K562 (cell line): Measurements from ENCODE around the gene TTYH2. TPM values are rescaled to one million over a fixed set of nuclear protein-coding genes. Genes with fewer than 3 reads are reported as not detected.

ENCODE experiments used
- ATAC-seq: fragments of 200-7000 bp; cut with Tn5 transposase; 3 replicates; pipeline ENCODE4 v1.9.1; 2020; ENCODE audit warnings: moderate library complexity
- BruUV-seq: library from RNA; stranded (reverse); fragments of 400-500 nt; replicated peaks from 2 replicates; lab custom pipeline; 2021; lab: Mats Ljungman, UMichigan
- CTCF ChIA-PET: fragments of 300-600 bp; formaldehyde crosslinking; extraction: SDS; loops from one replicate; lab custom pipeline; 2021; ENCODE audit warnings: low intra/inter-chr PET ratio; lab: Yijun Ruan, JAX
- POLR2A ChIA-PET: fragments of 300-600, 350-650 bp; sonication (Branson Sonifier 250); formaldehyde crosslinking; extraction: SDS; loops from one replicate; lab custom pipeline; 2021; ENCODE audit warnings: antibody characterized with exemption, inconsistent platforms; lab: Yijun Ruan, JAX
- DNase-seq, 4 experiments: peaks; one replicate each; pipeline versions ENCODE4 v3.0.0 to v3.0.0-alpha.2; 2011 to 2018; ENCODE audit warnings: low spot score in 3 of 4, mixed read lengths in 3 of 4; ENCODE audit errors: extremely low read depth in 1 of 4
- FAIRE-seq: peaks from 2 replicates; lab custom pipeline; 2011; peaks lifted over from hg19 to GRCh38; lab: Jason Lieb, UNC
- H2AFZ ChIP-seq: 2 replicates; pipeline ENCODE4 v1.6.0; 2011; ENCODE audit warnings: low read depth, low read length, control low read depth, inconsistent platforms
- H3K27ac ChIP-seq: fragments of 200-600 bp; 3 replicates; pipeline ENCODE4 v1.8.0; 2011; ENCODE audit warnings: low read depth, mild to moderate bottlenecking, control low read depth, inconsistent platforms, low read length, moderate library complexity, mixed read lengths; ENCODE audit errors: extremely low read depth
- H3K27me3 ChIP-seq, 2 experiments: fragments of 300-600 bp in 1 of 2; 2 replicates in 1 of 2; 3 replicates in 1 of 2; pipeline versions ENCODE4 v1.6.0 to v1.8.0; 2011; ENCODE audit warnings: inconsistent platforms in 2 of 2, low read length in 2 of 2, mild to moderate bottlenecking in 1 of 2, mixed read lengths in 1 of 2, moderate library complexity in 1 of 2; ENCODE audit not compliant: control insufficient read depth in 2 of 2, insufficient read depth in 2 of 2
- H3K36me3 ChIP-seq: fragments of 300-600 bp; 3 replicates; pipeline ENCODE4 v1.8.0; 2011; ENCODE audit warnings: mild to moderate bottlenecking, low read length, inconsistent platforms; ENCODE audit not compliant: control insufficient read depth, insufficient read depth
- H3K4me1 ChIP-seq, 2 experiments: fragments of 200-600 bp in 1 of 2; replicated peaks in 1 of 2; 2 replicates in 1 of 2; 3 replicates in 1 of 2; pipeline versions ENCODE4 v1.5.1 to v1.8.0; 2011; ENCODE audit warnings: inconsistent platforms in 2 of 2, low read length in 2 of 2, mild to moderate bottlenecking in 1 of 2, mixed read lengths in 1 of 2, moderate library complexity in 1 of 2; ENCODE audit not compliant: control insufficient read depth in 2 of 2, insufficient read depth in 2 of 2
- H3K4me2 ChIP-seq: 2 replicates; pipeline ENCODE4 v1.6.1; 2011; ENCODE audit warnings: low read length, control low read depth, inconsistent platforms, mixed read lengths; ENCODE audit not compliant: insufficient read depth
- H3K4me3 ChIP-seq: fragments of 200-600 bp; sonication (generic), shearing (Covaris generic); 2 replicates; pipeline ENCODE4 v1.5.1; 2016; ENCODE audit warnings: control low read depth, inconsistent platforms
- H3K79me2 ChIP-seq: fragments of 200-600 bp; 3 replicates; pipeline ENCODE4 v1.8.0; 2011; ENCODE audit warnings: low read length, inconsistent platforms; ENCODE audit not compliant: control insufficient read depth, insufficient read depth
- H3K9ac ChIP-seq, 2 experiments: 2 replicates each; pipeline versions ENCODE4 v1.6.0 to v1.6.1; 2011; ENCODE audit warnings: low read depth in 2 of 2, low read length in 2 of 2, control low read depth in 1 of 2, inconsistent platforms in 1 of 2, mild to moderate bottlenecking in 1 of 2, mixed read lengths in 1 of 2; ENCODE audit not compliant: insufficient read depth in 1 of 2
- H3K9me1 ChIP-seq: one replicate; pipeline ENCODE4 v1.6.0; 2011; ENCODE audit warnings: inconsistent platforms, mild to moderate bottlenecking, low read length, moderate library complexity; ENCODE audit not compliant: control insufficient read depth, insufficient read depth
- H3K9me3 ChIP-seq: replicated peaks from 2 replicates; pipeline ENCODE4 v1.5.1; 2011; ENCODE audit warnings: low read depth, low read length, inconsistent platforms; ENCODE audit not compliant: control insufficient read depth, insufficient read depth
- H4K20me1 ChIP-seq: replicated peaks from 2 replicates; pipeline ENCODE4 v1.6.1; 2011; ENCODE audit warnings: low read length, inconsistent platforms, mixed read lengths; ENCODE audit not compliant: control insufficient read depth, insufficient read depth
- KDM2B ChIP-seq: fragments of 250-450 bp; sonication (Bioruptor Pico); IDR thresholded peaks from 2 replicates; pipeline ENCODE4 v1.8.0; 2021; ENCODE audit warnings: mild to moderate bottlenecking, moderate library complexity
- MBD2 ChIP-seq: sonication (generic); IDR thresholded peaks from 2 replicates; pipeline ENCODE4 v1.6.1; 2016; ENCODE audit warnings: low read depth, borderline replicate concordance
- MCM3 ChIP-seq: fragments of 450-650 bp; IDR thresholded peaks from 2 replicates; pipeline ENCODE4 v1.6.1; 2016
- MECOM ChIP-seq: fragments of 250-450 bp; sonication (Bioruptor Pico); IDR thresholded peaks from 2 replicates; pipeline ENCODE4 v1.8.0; 2022; ENCODE audit warnings: inconsistent platforms
- MTF1 ChIP-seq: fragments of 250-450 bp; sonication (Bioruptor Pico); IDR thresholded peaks from 2 replicates; pipeline ENCODE4 v1.9.0; 2021; ENCODE audit warnings: moderate library complexity, mild to moderate bottlenecking, inconsistent platforms, borderline replicate concordance
- MYC ChIP-seq, 2 experiments: fragments of 250-450 bp in 1 of 2; sonication (Bioruptor Pico) in 1 of 2; IDR thresholded peaks; 2 replicates each; pipeline versions ENCODE4 v1.5.1 to v1.6.1; 2012 to 2021; ENCODE audit warnings: low read depth in 2 of 2, borderline replicate concordance in 1 of 2, improper control_type of control experiment in 1 of 2, low read length in 1 of 2, mild to moderate bottlenecking in 1 of 2, moderate library complexity in 1 of 2
- SETDB1 ChIP-seq: IDR thresholded peaks from one replicate; pipeline ENCODE4 v1.6.1; 2012; ENCODE audit warnings: low read length, control low read depth, inconsistent platforms
- TFAM ChIP-seq: fragments of 250-450 bp; sonication (Bioruptor Pico); conservative IDR thresholded peaks from 2 replicates; pipeline ENCODE4 v1.5.0; 2021; ENCODE audit warnings: mild to moderate bottlenecking, moderate library complexity
- ZNF239 ChIP-seq: fragments of 250-450 bp; sonication (Bioruptor Pico); IDR thresholded peaks from 2 replicates; pipeline ENCODE4 v1.4.0; 2020; ENCODE audit warnings: mild to moderate bottlenecking
- ZNF75A ChIP-seq: fragments of 450-650 bp; formaldehyde crosslinking; IDR thresholded peaks from 2 replicates; pipeline ENCODE4 v1.4.0; 2020; ENCODE audit warnings: mild to moderate bottlenecking
- ZNF780A ChIP-seq: fragments of 250-450 bp; sonication (Bioruptor Pico); IDR thresholded peaks from 2 replicates; pipeline ENCODE4 v1.5.0; 2021; ENCODE audit warnings: mild to moderate bottlenecking
- WGBS: fragments of 100-300 bp; shearing (Covaris generic); methylation state at CpG from one replicate; pipeline ENCODE4 v1.1.6; 2016; ENCODE audit warnings: low coverage, mixed read lengths; ENCODE audit not compliant: insufficient coverage; ENCODE audit errors: missing lambda C conversion rate; 5-methylcytosine and 5-hydroxymethylcytosine counted together
- in situ Hi-C: fragments of 300-500 bp; cut with MboI; formaldehyde crosslinking; loops from 4 replicates; pipeline ENCODE4 v1.15.0; 2018; ENCODE audit warnings: inconsistent platforms, mixed read lengths
- intact Hi-C: fragments of 100-400 bp; cut with micrococcal nuclease; formaldehyde crosslinking; loops from 2 replicates; pipeline ENCODE4 v1.14.2; 2022
- polyA plus RNA-seq, 8 experiments: library from polyadenylated mRNA; depleted of rRNA in 4 of 8; stranded (reverse) in 5 of 8; unstranded in 3 of 8; fragments of >200 nt; fragmentation: Nextera tagmentation in 2 of 8; fragmentation: Illumina TruSeq in 1 of 8; extraction: Ambion mirVana in 2 of 8; extraction: Trizol in 1 of 8; gene quantifications; 2 replicates each; pipeline versions ENCODE4 v1.2.1 to v1.2.3, GENCODE V29; 2011 to 2014; ENCODE audit warnings: inconsistent platforms in 1 of 8, missing spikeins in 1 of 8
- total RNA-seq, 7 experiments: library from RNA; depleted of rRNA in 6 of 7; stranded (reverse); fragments of >200 nt in 6 of 7; fragmentation: Illumina TruSeq in 2 of 7; extraction: Trizol in 2 of 7; gene quantifications; 2 replicates each; pipeline versions ENCODE4 v1.2.1 to v1.2.3, GENCODE V29; 2011 to 2021; ENCODE audit warnings: low replicate concordance in 1 of 7
- TF ChIP-seq, protein P1 (sequence below): fragments of 450-650 bp; IDR thresholded peaks from 2 replicates; pipeline ENCODE4 v1.6.1; 2016; ENCODE audit warnings: low read depth
- TF ChIP-seq, protein P2 (sequence below): fragments of 250-450 bp; sonication (Bioruptor Pico); IDR thresholded peaks from 2 replicates; pipeline ENCODE4 v1.5.1; 2021; ENCODE audit warnings: mild to moderate bottlenecking

The TTYH2 gene
- total and polyA plus RNA-seq, 9 of the 15 experiments (the other 6 are each of a cell fraction or from before 2014, with no cell fraction given) = 0.03 to 2.0 (median 0.91) TPM

DNA sequence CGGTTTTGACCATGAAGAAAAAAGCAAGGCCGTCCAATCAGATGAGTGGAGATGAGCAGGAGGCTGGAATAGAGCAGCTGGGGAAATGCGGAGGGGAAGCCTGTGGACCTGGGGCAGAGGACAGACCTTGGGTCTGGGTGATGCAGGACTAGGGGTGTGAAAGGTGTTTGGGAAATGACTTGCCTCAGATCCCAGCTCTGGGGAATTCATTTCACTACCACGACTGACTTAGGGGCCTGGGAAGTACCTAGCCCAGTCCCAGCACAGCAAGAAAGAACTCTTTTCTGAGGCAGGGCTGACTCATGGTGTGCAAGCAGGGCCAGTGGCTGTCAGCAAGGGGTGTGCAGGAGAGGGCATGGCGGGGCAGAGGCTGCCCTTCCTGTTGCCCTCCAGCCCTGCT, 75.4 kb downstream of the TTYH2 start (continued):
- TF ChIP-seq, protein P1, sequence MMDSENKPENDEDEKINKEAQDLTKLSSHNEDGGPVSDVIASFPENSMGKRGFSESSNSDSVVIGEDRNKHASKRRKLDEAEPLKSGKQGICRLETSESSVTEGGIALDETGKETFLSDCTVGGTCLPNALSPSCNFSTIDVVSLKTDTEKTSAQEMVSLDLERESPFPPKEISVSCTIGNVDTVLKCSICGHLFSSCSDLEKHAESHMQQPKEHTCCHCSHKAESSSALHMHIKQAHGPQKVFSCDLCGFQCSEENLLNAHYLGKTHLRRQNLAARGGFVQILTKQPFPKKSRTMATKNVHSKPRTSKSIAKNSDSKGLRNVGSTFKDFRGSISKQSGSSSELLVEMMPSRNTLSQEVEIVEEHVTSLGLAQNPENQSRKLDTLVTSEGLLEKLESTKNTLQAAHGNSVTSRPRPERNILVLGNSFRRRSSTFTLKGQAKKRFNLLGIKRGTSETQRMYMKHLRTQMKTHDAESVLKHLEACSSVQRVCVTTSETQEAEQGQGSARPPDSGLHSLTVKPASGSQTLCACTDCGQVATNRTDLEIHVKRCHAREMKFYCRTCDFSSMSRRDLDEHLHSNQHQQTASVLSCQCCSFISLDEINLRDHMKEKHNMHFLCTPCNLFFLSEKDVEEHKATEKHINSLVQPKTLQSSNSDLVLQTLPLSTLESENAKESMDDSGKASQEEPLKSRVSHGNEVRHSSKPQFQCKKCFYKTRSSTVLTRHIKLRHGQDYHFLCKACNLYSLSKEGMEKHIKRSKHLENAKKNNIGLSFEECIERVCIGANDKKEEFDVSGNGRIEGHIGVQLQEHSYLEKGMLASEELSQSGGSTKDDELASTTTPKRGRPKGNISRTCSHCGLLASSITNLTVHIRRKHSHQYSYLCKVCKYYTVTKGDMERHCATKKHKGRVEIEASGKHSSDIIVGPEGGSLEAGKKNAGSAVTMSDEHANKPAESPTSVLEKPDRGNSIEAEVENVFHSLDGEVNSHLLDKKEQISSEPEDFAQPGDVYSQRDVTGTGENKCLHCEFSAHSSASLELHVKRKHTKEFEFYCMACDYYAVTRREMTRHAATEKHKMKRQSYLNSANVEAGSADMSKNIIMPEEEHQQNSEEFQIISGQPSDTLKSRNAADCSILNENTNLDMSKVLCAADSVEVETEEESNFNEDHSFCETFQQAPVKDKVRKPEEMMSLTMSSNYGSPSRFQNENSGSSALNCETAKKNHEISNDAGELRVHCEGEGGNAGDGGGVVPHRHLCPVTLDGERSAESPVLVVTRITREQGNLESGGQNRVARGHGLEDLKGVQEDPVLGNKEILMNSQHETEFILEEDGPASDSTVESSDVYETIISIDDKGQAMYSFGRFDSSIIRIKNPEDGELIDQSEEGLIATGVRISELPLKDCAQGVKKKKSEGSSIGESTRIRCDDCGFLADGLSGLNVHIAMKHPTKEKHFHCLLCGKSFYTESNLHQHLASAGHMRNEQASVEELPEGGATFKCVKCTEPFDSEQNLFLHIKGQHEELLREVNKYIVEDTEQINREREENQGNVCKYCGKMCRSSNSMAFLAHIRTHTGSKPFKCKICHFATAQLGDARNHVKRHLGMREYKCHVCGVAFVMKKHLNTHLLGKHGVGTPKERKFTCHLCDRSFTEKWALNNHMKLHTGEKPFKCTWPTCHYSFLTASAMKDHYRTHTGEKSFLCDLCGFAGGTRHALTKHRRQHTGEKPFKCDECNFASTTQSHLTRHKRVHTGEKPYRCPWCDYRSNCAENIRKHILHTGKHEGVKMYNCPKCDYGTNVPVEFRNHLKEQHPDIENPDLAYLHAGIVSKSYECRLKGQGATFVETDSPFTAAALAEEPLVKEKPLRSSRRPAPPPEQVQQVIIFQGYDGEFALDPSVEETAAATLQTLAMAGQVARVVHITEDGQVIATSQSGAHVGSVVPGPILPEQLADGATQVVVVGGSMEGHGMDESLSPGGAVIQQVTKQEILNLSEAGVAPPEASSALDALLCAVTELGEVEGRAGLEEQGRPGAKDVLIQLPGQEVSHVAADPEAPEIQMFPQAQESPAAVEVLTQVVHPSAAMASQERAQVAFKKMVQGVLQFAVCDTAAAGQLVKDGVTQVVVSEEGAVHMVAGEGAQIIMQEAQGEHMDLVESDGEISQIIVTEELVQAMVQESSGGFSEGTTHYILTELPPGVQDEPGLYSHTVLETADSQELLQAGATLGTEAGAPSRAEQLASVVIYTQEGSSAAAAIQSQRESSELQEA = no peak
- no peak for TF ChIP-seq KDM2B

DNA sequence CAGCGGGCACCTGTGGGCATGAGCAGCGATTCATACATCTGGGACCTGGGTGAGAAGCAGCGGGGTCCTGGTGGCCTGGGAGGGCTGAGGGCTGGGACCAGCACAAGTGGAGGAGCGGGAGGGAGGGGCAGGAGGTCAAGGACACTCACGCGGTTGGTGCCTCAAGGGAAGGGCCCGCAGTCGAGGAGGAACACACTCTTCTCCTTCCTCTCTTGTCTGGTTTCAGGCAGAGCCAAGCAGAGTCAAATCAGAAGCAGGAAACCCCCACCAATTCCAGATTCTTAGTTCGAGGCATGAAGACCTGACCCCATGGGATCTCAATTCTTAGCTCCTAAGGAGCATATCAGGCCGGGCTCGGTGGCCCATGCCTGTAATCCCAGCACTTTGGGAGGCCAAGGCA, 76.3 kb downstream of the TTYH2 start:
- Histone ChIP-seq H3K36me3 (no peaks in the 10 kb centered on the region), H3K27ac (no peak overlapping the region), H2AFZ (no peak overlapping the region), H3K4me1 (peaks cover 10 to 28% of the 10 kb centered on the region in 2 experiments; a peak in 4 of 5 replicates), H4K20me1 (no peaks in the 10 kb centered on the region), H3K4me3 (no peak overlapping the region), H3K9ac (peak overlapping the region in 1 of 2 experiments; percentile 52; a peak in 2 of 4 replicates), H3K4me2 (no peak overlapping the region), H3K79me2 (no peaks in the 10 kb centered on the region), H3K9me1 (no peaks in the 10 kb centered on the region), H3K9me3 (no peaks in the 10 kb centered on the region), H3K27me3 (no peaks in the 10 kb centered on the region)
- CTCF ChIA-PET = no interaction called here
- DNase-seq (no peak), FAIRE-seq (no peak), ATAC-seq (no peak)
- intact Hi-C loops = no loop called here
- 79% methylated on average over 11 of the region's 11 CpGs for WGBS
- POLR2A ChIA-PET = interaction anchor here (0.6 kb wide), 1 partner anchor 39 kb away, joined by 3 read pairs; no protein-coding TSS in a partner anchor
- in situ Hi-C loops = no loop called here
- no TSS peak for BruUV-seq
- TF ChIP-seq, protein P2, sequence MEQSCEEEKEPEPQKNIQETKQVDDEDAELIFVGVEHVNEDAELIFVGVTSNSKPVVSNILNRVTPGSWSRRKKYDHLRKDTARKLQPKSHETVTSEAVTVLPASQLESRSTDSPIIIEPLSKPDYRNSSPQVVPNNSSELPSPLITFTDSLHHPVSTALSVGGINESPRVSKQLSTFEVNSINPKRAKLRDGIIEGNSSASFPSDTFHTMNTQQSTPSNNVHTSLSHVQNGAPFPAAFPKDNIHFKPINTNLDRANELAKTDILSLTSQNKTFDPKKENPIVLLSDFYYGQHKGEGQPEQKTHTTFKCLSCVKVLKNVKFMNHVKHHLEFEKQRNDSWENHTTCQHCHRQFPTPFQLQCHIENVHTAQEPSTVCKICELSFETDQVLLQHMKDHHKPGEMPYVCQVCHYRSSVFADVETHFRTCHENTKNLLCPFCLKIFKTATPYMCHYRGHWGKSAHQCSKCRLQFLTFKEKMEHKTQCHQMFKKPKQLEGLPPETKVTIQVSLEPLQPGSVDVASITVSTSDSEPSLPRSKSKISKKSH (CRISPR knock-in tag) = no peak
- TF ChIP-seq ZNF75A (CRISPR knock-in tag) (no peak), ZNF239 (no peak), SETDB1 (no peak), MECOM (no peak), MBD2 (no peak), MCM3 (no peak), TFAM (CRISPR knock-in tag) (no peak), MYC (IDR thresholded peaks at IDR 0.05; ENCODE audit: low read depth, low read length) (no peak), MYC (CRISPR knock-in tag; IDR thresholded peaks at IDR 0.05; ENCODE audit: borderline replicate concordance, low read depth) (no peak), ZNF780A (no peak), MTF1 (CRISPR knock-in tag) (no peak)
